ENCODE data around the gene GPR84.

GPR84 gene

GRCh38 chr12:54373649-54374561 lies 9.6 kb upstream of the GPR84 start:
- DNase-seq = no peak

DNA sequence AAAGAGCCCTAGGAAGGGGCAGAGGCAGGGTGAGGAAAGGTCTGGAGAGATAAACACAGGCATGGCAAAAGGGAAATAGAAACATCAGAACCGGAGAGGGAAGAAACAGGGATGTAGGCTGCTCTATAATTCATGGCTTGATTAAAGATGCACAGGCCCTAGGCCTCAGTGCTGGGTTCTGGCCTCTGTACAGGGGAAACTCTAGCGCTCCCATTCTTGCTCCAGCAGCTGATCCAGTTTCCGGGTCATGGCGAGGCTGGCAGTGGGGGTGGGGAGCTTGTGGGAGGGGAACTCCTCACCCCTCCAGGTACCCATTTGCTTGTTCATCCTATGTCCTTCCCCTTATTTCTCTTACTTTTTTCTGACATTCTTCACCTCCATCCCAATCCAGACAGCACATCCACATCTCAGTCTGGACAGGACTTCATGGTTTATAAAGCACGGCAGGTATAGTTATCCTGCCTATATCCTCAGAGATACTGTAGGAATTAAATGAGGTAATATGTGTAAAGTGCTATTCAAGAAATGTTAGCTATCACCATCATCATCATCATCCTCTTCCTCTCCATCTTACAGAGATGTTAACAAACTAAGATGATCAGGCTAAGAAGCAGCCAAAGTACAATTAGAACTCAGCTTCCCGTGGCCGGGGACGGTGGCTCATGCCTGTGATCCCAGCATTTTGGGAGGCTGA lies 8.0 kb upstream of the GPR84 start:
- DNase-seq = no peak

GRCh38 chr12:54371328-54372112 lies 7.2 kb upstream of the GPR84 start:
- peak; percentile 62 for DNase-seq

DNA sequence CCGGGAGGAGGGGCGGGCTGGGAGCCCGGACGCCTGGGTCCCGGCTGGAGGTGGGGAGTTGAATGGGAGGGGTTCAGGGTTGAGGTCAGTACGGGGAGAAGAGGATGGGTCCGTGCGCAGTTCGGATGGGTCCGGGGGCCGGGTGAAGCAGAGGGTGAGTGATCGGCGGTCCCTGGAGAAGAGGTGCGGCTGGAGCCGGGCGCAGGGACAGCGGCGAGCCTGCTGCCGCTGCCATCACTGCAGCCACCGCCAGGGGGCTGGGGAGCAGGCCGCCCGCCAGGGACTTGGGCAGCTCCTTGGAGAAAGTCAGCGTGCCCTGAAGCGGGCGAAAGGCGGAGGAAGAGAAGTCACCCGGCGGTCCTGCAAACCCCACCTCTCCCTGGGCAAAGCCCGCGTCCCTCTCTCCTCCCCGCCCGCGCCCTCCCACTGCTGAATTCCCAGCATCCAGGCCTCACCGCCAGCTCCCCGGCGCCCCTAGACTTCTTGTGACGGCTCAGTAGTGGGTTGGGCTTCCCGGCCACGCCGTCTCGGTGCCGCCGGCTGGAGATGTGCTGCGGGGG lies 6.0 kb upstream of the GPR84 start:
- DNase-seq = no peak

GRCh38 chr12:54369597-54370131 lies 5.4 kb upstream of the GPR84 start:
- no peak for DNase-seq

DNA sequence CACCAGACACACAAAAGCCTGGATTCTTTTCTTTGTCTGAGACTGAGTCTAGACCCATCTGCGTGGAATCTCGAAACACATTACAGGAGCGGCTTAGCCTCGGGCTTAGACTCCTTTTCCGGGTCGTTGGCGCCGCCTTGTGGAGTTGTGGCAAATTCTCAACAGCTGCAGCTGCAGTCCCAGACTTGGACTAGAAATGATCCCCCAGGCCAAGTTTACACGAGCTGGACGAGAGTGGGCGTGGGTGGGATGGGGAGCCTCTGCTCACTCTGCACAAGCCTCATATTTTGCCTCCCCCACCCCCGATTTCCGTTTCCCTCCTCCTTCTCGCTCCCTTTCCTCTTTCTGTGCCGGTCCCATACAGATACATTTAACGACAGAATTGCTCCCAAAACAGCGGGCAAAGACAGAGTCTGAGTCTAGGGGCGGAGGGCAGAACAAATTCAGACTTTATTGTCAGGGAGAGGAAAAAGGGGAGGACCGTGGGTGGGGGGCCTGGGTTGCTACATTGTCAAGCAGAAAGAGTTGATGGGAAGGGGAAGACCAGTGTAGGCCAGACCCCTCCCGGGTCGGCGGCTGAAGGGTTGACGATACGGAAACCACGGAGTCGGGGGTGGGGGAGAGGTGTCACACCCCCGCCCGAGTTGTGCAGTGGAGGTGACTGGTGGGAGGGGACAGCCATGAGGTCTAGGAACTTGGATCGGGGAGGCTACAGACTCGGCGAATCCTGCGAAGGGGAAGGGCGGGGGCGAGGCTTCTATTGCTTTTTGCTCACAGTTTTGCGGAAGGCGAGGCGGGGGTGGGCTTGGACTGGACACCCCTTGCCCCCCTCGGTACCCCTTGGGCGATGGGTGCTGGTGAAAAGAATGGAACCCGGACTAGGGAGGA lies 4.7 kb upstream of the GPR84 start:
- DNase-seq = peak; percentile 15

DNA sequence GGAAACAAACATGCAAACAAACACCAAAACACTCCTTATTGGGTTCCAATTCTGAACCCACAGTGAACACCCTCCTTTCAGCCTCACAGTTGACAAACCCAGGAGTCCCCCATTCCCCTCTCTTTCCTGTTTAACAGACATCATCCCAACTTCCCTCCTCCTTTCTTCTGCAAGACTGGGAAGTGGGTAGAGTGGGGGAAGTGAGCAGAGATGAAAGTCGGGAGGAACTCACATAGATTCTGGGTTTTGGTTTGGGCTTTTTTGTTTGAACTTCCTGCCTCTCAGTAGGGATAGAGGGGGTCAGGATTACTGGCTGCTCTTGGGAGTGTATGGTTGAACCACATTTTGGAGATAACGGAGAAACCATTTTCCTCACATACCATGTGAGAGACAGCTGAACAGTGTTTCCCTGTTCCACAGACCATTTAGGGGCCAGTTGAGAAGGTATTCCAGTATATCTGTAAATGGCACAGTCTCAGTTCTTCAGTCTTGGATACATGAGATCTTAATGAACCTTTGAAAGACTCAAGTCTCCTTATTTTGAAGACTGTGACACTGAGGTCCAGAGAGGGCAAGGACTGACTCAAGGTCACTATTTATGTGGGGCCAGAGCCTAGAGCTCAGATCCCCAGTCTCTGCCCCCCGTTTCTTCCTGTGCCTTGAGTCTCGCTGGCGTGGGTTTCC lies 3.9 kb upstream of the GPR84 start:
- no peak for DNase-seq

- no peak for DNase-seq
Observed at GRCh38 chr12:54363618-54364017, 668 bp downstream of the GPR84 start.

GRCh38 chr12:54363047-54363446 lies 1.2 kb downstream of the GPR84 start:
- no peak for DNase-seq

DNA sequence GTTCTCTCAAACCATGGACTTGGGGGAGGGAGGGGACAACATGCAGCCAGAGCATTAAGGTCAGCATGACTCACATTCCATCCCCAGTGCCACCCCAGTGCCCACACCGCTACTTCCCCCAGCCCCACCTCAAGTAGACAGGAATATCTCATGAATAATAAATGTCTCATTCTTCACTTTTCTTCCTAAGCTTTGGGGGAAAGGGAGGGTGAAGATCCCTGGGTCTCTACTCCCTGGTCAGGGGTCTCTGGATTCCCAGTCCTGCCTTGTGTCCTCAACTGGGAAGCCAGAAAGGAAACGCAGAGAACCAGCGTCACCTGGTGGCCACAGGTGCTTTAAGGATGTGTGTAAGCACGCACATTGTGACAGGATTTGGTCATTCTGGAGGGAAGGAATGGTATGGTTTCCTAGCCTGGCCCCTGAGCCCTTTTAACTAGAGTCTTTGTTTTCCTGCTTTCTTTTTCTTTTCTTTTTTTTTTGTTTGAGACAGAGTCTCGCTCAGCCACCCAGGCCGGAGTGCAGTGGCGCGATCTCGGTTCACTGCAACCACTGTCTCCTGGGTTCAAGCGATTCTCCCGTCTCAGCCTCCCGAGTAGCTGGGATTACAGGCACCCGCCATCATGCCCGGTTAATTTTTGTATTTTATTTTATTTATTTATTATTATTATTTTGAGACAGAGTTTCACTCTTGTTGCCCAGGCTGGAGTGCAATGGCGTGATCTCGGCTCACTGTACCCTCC lies 3.4 kb downstream of the GPR84 start:
- peak; percentile 7 for DNase-seq

DNA sequence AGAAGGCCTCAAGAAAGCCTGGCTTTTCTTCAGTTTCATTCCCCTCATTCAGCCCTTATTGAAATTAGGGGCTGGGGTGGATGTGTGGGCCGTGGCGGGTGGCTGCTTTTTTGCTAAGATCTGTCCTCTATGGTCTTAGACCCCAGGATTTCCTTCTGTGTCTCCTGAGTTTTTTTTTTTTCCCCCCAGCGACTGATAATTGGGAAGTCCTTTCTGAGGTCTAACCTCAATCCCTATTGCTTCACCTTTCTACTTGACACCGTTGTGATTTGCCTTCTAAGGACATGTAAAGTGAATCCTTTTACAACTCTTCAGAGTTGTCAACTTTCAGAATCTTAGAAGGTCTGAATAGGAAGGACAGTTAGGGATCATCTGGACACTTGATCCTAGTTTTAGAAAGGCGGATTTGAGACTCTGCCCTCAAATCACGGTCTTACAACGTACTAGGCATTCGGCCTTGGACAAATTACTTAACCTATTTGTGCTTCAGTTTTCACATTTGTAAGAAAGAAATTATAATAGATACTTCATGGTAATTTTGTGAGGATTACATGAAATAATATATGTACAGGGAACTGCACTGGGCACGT lies 4.4 kb downstream of the GPR84 start:
- DNase-seq = no peak

- DNase-seq = peak; percentile 96
Observed at GRCh38 chr12:54358945-54359761, 5.1 kb downstream of the GPR84 start.

DNA sequence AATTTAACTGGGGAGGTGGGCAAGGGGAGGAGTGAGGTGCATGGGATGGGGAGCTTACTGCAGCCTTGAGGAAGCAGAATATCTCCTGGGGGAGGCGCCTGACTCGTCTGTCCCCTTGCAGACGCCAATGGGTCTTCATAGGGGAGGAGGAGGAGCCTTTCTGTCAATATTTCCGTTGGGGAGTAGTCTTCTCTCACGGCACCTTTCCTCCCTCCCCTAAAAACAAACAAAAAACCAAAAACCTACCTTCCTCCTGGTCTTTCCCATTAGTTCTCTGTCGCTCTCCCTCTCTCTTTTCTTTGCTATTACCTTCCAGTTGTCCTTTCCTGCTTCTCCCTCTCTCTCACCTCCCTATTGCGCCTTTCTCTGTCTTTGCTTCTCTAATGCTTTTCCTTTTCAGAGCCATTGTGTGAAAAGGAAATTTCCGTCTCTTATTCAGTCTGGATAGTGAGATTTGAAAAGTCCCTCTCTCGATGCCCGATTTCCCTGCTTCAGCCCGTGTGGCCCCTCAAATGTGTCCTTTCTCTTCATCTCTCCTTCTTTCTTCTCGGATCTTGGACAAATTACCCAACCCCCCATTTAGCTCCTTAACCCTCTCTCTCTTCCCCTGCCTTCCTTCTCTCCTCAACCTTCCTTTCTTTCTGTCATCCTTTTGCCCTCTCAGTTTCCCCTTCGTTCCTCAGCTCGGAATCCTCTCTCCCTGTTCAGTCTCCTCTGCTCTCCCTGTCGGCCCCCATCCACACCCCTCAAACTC lies 5.9 kb downstream of the GPR84 start:
- DNase-seq = peak; percentile 45

- no peak for DNase-seq
Observed at GRCh38 chr12:54357506-54358190, 6.6 kb downstream of the GPR84 start.

GRCh38 chr12:54356951-54357356 lies 7.3 kb downstream of the GPR84 start:
- peak; percentile 15 for DNase-seq

GRCh38 chr12:54356228-54356627 lies 8.1 kb downstream of the GPR84 start:
- DNase-seq = no peak

DNA sequence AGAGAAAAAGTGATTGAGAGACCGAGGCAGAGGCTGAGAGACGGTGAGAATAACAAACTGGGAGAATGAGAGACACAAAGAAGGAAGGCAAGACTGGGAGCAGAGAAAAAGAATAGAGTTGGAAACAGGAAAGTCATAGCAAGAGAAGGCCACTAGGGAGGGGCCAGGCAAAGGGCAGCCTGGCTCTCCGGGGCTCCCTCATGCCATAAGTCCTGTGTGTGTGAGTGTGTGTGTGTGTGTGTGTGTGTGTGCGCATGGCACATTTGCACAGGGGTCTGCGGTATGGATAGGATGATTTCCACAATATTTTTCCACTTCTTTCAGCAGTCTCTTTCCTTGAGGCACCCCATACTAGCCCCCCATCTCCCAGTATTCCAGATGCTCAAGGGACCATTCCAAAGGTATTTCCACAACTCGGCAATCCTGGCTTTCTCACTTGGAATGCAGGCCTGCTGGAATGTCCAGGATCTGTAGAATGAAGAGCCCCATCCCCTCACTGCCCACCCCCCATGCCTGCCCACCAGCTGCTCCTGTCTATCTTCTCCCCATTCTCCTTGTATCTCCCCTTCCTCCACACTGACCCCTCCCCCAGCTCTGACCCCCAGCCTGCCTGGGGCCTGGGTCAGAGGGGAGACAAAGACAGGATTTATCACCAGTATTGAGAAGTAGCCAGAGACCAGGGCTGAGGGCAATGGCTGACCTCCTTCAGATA lies 9.0 kb downstream of the GPR84 start:
- DNase-seq = no peak
